ENCODE measurements around the gene BRI3.
A peak's percentile ranks its signal among the peaks of the same experiment; 100 is the strongest.

BRI3 gene

DNA sequence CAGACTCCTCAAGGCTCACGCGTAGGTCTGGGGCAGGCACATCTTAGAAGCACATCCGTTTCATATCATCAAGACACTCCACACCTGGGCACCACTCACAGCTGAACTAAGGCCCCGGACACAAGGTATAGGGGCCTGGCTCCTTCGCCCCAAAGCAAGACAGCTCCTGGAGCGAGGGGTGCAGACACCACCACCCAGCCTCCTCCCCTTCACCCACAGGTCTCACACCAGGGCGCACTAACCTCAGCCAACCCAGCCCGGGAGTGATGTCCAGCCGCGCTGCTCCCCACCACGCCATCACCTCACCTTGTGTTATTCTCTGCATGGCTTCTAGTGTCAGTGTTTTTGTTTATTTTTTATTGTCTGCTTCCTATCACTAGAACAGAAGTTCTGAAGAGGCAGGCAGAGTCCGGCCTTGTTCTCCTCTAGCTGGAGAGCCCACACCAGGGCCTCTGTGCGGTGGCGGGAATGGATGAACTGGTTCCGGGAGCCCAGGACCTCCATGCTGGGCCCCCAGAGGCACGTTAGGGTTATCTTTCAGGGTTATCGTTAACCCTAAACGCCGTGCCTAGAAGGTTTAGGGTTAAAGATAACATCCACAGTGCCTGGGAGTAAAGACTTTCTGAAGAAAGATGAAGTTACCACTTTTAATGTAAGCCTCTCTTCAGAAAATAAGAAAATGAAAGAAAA lies 21.8 kb downstream of the BRI3 start:
- H4K20me1 ChIP-seq = peaks cover 0 to 62% (median 3%) of the 10 kb centered on the region in 11 experiments; a peak in 8 of 22 replicates
- no peak for TF ChIP-seq Cebpa-rat (IDR thresholded peaks at IDR 0.05)
- H3K4me2 ChIP-seq = peak overlapping the region in 3 of 11 experiments; percentile 7 to 21 (median 18); a peak in 2 of 22 replicates
- H3K4me3 ChIP-seq = no peak overlapping the region
- no peaks in the 10 kb centered on the region for H3K9me3 ChIP-seq (replicated peaks in 1 of 11)
- H3K9ac ChIP-seq = 0 out of 22 replicates have a peak overlapping the region, but pooled peaks of 1 of the 11 experiments have one; percentile 14
- H3K4me1 ChIP-seq = peaks cover 0 to 23% (median 10%) of the 10 kb centered on the region in 10 experiments; a peak in 11 of 20 replicates
- H3K36me3 ChIP-seq = peaks cover 0 to 21% (median 8%) of the 10 kb centered on the region in 11 experiments; a peak in 9 of 22 replicates
- H3K27ac ChIP-seq = 0 out of 22 replicates have a peak overlapping the region, but pooled peaks of 1 of the 11 experiments have one; percentile 4
- no peaks in the 10 kb centered on the region for H3K27me3 ChIP-seq

GRCh38 chr7:98303906-98304305 lies 22.4 kb downstream of the BRI3 start:
- Histone ChIP-seq H3K9ac (0 out of 22 replicates have a peak overlapping the region, but pooled peaks of 1 of the 11 experiments have one; percentile 14), H3K9me3 (replicated peaks in 1 of 11) (no peaks in the 10 kb centered on the region), H3K4me2 (peak overlapping the region in 4 of 11 experiments; percentile 7 to 21 (median 18); a peak in 2 of 22 replicates), H3K27ac (no peak overlapping the region), H3K36me3 (peaks cover 0 to 24% (median 8%) of the 10 kb centered on the region in 11 experiments; a peak in 9 of 22 replicates), H3K4me3 (no peak overlapping the region), H4K20me1 (peaks cover 0 to 56% (median 3%) of the 10 kb centered on the region in 11 experiments; a peak in 6 of 22 replicates), H3K27me3 (no peaks in the 10 kb centered on the region), H3K4me1 (peaks cover 0 to 29% (median 13%) of the 10 kb centered on the region in 10 experiments; a peak in 11 of 20 replicates)
- no peak for TF ChIP-seq Cebpa-rat (IDR thresholded peaks at IDR 0.05)

- Histone ChIP-seq H3K4me2 (no peak overlapping the region), H4K20me1 (peaks cover 0 to 34% (median 0%) of the 10 kb centered on the region in 11 experiments; a peak in 4 of 22 replicates), H3K27me3 (no peaks in the 10 kb centered on the region), H3K36me3 (peaks cover 0 to 32% (median 8%) of the 10 kb centered on the region in 11 experiments; a peak in 10 of 22 replicates), H3K4me1 (peaks cover 0 to 36% (median 18%) of the 10 kb centered on the region in 10 experiments; a peak in 11 of 20 replicates), H3K9ac (no peak overlapping the region), H3K9me3 (replicated peaks in 1 of 11) (no peaks in the 10 kb centered on the region), H3K27ac (no peak overlapping the region), H3K4me3 (no peak overlapping the region)
- TF ChIP-seq Cebpa-rat (IDR thresholded peaks at IDR 0.05) = no peak
Observed at GRCh38 chr7:98305951-98306535, 24.6 kb downstream of the BRI3 start.

- H3K9ac ChIP-seq = no peak overlapping the region
- TF ChIP-seq Cebpa-rat (IDR thresholded peaks at IDR 0.05) = no peak
- peaks cover 0 to 41% (median 23%) of the 10 kb centered on the region in 10 experiments; a peak in 16 of 20 replicates for H3K4me1 ChIP-seq
- H3K4me3 ChIP-seq = no peak overlapping the region
- no peaks in the 10 kb centered on the region for H3K27me3 ChIP-seq
- H3K9me3 ChIP-seq (replicated peaks in 1 of 11) = no peaks in the 10 kb centered on the region
- H3K4me2 ChIP-seq = peak overlapping the region in 6 of 11 experiments; percentile 2 to 41 (median 16); a peak in 8 of 22 replicates
- H4K20me1 ChIP-seq = peaks cover 0 to 19% (median 0%) of the 10 kb centered on the region in 11 experiments; a peak in 3 of 22 replicates
- peaks cover 0 to 32% (median 8%) of the 10 kb centered on the region in 11 experiments; a peak in 10 of 22 replicates for H3K36me3 ChIP-seq
- H3K27ac ChIP-seq = no peak overlapping the region
Observed at GRCh38 chr7:98307971-98308466, 26.5 kb downstream of the BRI3 start.

DNA sequence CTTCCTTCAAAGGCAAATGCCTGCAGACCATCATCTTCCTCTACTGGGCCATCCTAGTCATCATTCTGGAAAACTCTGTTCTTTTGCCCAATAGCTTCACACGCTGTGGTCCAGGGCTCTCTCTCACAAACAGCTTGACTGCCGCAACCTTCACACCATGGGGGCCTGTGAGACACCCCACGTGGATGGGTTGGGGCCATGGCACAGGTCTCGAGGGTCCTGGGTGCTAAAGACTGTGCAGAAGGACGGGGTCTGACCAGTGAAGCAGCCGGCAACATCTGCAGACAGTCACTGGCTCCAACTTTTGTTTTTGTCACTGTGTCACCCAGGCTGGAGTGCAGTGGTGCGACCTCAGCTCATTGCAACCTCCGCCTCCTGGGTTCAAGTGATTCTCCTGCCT lies 28.1 kb downstream of the BRI3 start:
- no peak for TF ChIP-seq Cebpa-rat (IDR thresholded peaks at IDR 0.05)
- Histone ChIP-seq H3K4me3 (no peak overlapping the region), H3K4me2 (peak overlapping the region in 2 of 11 experiments; percentile 18 to 41; a peak in 1 of 22 replicates), H3K9ac (no peak overlapping the region), H4K20me1 (peaks cover 0 to 7% (median 0%) of the 10 kb centered on the region in 11 experiments; a peak in 1 of 22 replicates), H3K36me3 (peaks cover 0 to 32% (median 8%) of the 10 kb centered on the region in 11 experiments; a peak in 10 of 22 replicates), H3K27ac (no peak overlapping the region), H3K27me3 (no peaks in the 10 kb centered on the region), H3K4me1 (peaks cover 7 to 48% (median 37%) of the 10 kb centered on the region in 10 experiments), H3K9me3 (replicated peaks in 1 of 11) (no peaks in the 10 kb centered on the region)

- 0 out of 22 replicates have a peak overlapping the region, but pooled peaks of 2 of the 11 experiments have one; percentile 4 to 24 for H3K9ac ChIP-seq
- H3K4me1 ChIP-seq = peaks cover 15 to 66% (median 53%) of the 10 kb centered on the region in 10 experiments
- peak overlapping the region in 4 of 11 experiments; percentile 88 to 90 (median 89); a peak in 9 of 22 replicates for H3K27ac ChIP-seq
- peak overlapping the region in 7 of 11 experiments; percentile 61 to 82 (median 72); a peak in 11 of 22 replicates for H3K4me2 ChIP-seq
- H4K20me1 ChIP-seq = peaks cover 0 to 7% (median 0%) of the 10 kb centered on the region in 11 experiments; a peak in 2 of 22 replicates
- H3K4me3 ChIP-seq = no peak overlapping the region
- TF ChIP-seq Cebpa-rat (IDR thresholded peaks at IDR 0.05) = no peak
- H3K9me3 ChIP-seq (replicated peaks in 1 of 11) = peaks cover 0 to 15% (median 10%) of the 10 kb centered on the region in 11 experiments; a peak in 17 of 22 replicates
- H3K36me3 ChIP-seq = peaks cover 0 to 25% (median 6%) of the 10 kb centered on the region in 11 experiments; a peak in 9 of 22 replicates
- no peaks in the 10 kb centered on the region for H3K27me3 ChIP-seq
Observed at GRCh38 chr7:98312201-98312600, 30.7 kb downstream of the BRI3 start.

DNA sequence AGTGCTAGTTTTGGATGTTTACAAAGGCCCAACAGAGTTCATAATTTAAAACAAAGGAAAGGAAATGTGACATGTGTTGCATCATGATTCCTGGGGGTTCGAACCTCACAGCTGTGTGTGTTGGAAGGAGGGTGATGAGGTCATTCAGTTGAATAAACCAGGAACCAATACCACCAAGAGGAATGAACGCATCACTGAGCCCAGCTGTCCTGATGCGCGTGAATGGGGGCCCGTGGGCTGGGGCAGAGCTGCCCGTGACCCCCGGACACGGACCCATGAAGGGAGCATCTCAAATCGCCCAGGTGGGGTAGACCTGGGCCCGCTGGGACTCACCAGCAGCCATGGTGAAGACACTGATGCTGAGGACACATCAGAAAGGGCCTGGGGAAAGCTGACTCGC lies 33.0 kb downstream of the BRI3 start:
- peak overlapping the region in 10 of 11 experiments; percentile 10 to 90 (median 70); a peak in 17 of 22 replicates for H3K27ac ChIP-seq
- TF ChIP-seq Cebpa-rat (IDR thresholded peaks at IDR 0.05) = peak in 7 of 11 experiments; percentile 40 to 93 (median 75); a peak in 10 of 22 replicates
- peaks cover 0 to 6% (median 0%) of the 10 kb centered on the region in 11 experiments; a peak in 1 of 22 replicates for H4K20me1 ChIP-seq
- peaks cover 0 to 6% (median 0%) of the 10 kb centered on the region in 11 experiments; a peak in 2 of 22 replicates for H3K36me3 ChIP-seq
- peak overlapping the region in 7 of 11 experiments; percentile 41 to 72 (median 61); a peak in 12 of 22 replicates for H3K9ac ChIP-seq
- H3K4me2 ChIP-seq = peak overlapping the region; percentile 50 to 82 (median 72)
- H3K27me3 ChIP-seq = no peaks in the 10 kb centered on the region
- peaks cover 0 to 18% (median 10%) of the 10 kb centered on the region in 11 experiments; a peak in 17 of 22 replicates for H3K9me3 ChIP-seq (replicated peaks in 1 of 11)
- peaks cover 15 to 66% (median 52%) of the 10 kb centered on the region in 10 experiments for H3K4me1 ChIP-seq
- H3K4me3 ChIP-seq = no peak overlapping the region

Data from BLaER1 treated with 17β-estradiol and CSF1 and Interleukin-3, amounts not matched to agents 10 nM and 100 nM (cell line).